A549 (cell line): Measurements from ENCODE around the gene TENM3.

ENCODE experiments used
- CHD2 ChIP-seq: fragments of 150-350 bp; IDR thresholded peaks from 2 replicates; pipeline ENCODE4 v1.6.1; 2014; ENCODE audit warnings: low read length; ENCODE audit not compliant: partially characterized antibody
- CHD4 ChIP-seq: fragments of 200-600 bp; sonication (generic); IDR thresholded peaks from 2 replicates; pipeline ENCODE4 v1.6.1; 2016; ENCODE audit warnings: antibody characterized with exemption, mild to moderate bottlenecking, borderline replicate concordance
- EP300 ChIP-seq, 2 experiments: fragments of >200 bp; sonication (Bioruptor Twin); formaldehyde crosslinking; IDR thresholded peaks; 2 replicates in 1 of 2; 3 replicates in 1 of 2; pipeline ENCODE4 v1.6.1; 2016 to 2017
- ESRRA ChIP-seq: fragments of 150-350 bp; IDR thresholded peaks from 2 replicates; pipeline ENCODE4 v1.6.1; 2014; ENCODE audit warnings: mild to moderate bottlenecking, low read length, borderline replicate concordance
- FOSL2 ChIP-seq, 2 experiments: fragments of 450-650 bp in 1 of 2; fragments of >200 bp in 1 of 2; sonication (Bioruptor Twin) in 1 of 2; formaldehyde crosslinking; IDR thresholded peaks; 2 replicates each; pipeline versions ENCODE4 v1.5.0 to v1.6.1; 2016 to 2020; ENCODE audit warnings: mild to moderate bottlenecking in 1 of 2, moderate library complexity in 1 of 2
- NPAS2 ChIP-seq: fragments of 250-450 bp; sonication (Bioruptor Pico); IDR thresholded peaks from 2 replicates; pipeline ENCODE4 v1.8.0; 2022; ENCODE audit warnings: mild to moderate bottlenecking, moderate library complexity, borderline replicate concordance
- POLR2A ChIP-seq: IDR thresholded peaks from 2 replicates; pipeline ENCODE4 v1.6.1; 2012; ENCODE audit warnings: mild to moderate bottlenecking, low read length
- POLR2AphosphoS2 ChIP-seq: conservative IDR thresholded peaks from 2 replicates; pipeline ENCODE4 v1.6.1; 2012; ENCODE audit warnings: low read length, improper control_type of control experiment, inconsistent platforms
- RAD21 ChIP-seq, 2 experiments: fragments of >200 bp in 1 of 2; sonication (Bioruptor Twin) in 1 of 2; formaldehyde crosslinking in 1 of 2; IDR thresholded peaks in 1 of 2; conservative IDR thresholded peaks in 1 of 2; 2 replicates in 1 of 2; 3 replicates in 1 of 2; pipeline ENCODE4 v1.6.1; 2012 to 2018; ENCODE audit warnings: inconsistent platforms in 1 of 2
- RFX5 ChIP-seq: fragments of 450-650 bp; IDR thresholded peaks from 2 replicates; pipeline ENCODE4 v1.7.1; 2014; ENCODE audit warnings: antibody characterized with exemption, mild to moderate bottlenecking, moderate library complexity
- USF2 ChIP-seq: fragments of 450-650 bp; IDR thresholded peaks from 2 replicates; pipeline ENCODE4 v1.6.1; 2014; ENCODE audit warnings: antibody characterized with exemption
- TF ChIP-seq, protein P1 (sequence below): fragments of >200 bp; sonication (Bioruptor Twin); formaldehyde crosslinking; IDR thresholded peaks from 3 replicates; pipeline ENCODE4 v1.5.1; 2016
- TF ChIP-seq, protein P2 (sequence below): IDR thresholded peaks from 2 replicates; pipeline ENCODE4 v1.6.1; 2012
- TF ChIP-seq, protein P3 (sequence below): fragments of 150-350 bp; IDR thresholded peaks from 2 replicates; pipeline ENCODE4 v1.6.1; 2014; ENCODE audit warnings: low read depth, mild to moderate bottlenecking, low read length

- TF ChIP-seq, protein P1, sequence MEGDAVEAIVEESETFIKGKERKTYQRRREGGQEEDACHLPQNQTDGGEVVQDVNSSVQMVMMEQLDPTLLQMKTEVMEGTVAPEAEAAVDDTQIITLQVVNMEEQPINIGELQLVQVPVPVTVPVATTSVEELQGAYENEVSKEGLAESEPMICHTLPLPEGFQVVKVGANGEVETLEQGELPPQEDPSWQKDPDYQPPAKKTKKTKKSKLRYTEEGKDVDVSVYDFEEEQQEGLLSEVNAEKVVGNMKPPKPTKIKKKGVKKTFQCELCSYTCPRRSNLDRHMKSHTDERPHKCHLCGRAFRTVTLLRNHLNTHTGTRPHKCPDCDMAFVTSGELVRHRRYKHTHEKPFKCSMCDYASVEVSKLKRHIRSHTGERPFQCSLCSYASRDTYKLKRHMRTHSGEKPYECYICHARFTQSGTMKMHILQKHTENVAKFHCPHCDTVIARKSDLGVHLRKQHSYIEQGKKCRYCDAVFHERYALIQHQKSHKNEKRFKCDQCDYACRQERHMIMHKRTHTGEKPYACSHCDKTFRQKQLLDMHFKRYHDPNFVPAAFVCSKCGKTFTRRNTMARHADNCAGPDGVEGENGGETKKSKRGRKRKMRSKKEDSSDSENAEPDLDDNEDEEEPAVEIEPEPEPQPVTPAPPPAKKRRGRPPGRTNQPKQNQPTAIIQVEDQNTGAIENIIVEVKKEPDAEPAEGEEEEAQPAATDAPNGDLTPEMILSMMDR: no peak
- TF ChIP-seq RFX5 (no peak), USF2 (no peak), ESRRA (no peak), POLR2AphosphoS2 (no peak), EP300 (IDR thresholded peaks at IDR 0.05) (no peak), RAD21 (conservative IDR thresholded peaks at IDR 0.05 in 1 of 2, IDR thresholded peaks at IDR 0.05 in 1 of 2) (no peak), POLR2A (no peak), CHD2 (no peak), CHD4 (no peak), NPAS2 (CRISPR knock-in tag) (no peak), FOSL2 (IDR thresholded peaks at IDR 0.05) (no peak), FOSL2 (CRISPR knock-in tag; IDR thresholded peaks at IDR 0.05) (no peak)
- TF ChIP-seq, protein P2, sequence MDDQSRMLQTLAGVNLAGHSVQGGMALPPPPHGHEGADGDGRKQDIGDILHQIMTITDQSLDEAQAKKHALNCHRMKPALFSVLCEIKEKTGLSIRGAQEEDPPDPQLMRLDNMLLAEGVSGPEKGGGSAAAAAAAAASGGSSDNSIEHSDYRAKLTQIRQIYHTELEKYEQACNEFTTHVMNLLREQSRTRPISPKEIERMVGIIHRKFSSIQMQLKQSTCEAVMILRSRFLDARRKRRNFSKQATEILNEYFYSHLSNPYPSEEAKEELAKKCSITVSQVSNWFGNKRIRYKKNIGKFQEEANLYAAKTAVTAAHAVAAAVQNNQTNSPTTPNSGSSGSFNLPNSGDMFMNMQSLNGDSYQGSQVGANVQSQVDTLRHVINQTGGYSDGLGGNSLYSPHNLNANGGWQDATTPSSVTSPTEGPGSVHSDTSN: no peak
- TF ChIP-seq, protein P3, sequence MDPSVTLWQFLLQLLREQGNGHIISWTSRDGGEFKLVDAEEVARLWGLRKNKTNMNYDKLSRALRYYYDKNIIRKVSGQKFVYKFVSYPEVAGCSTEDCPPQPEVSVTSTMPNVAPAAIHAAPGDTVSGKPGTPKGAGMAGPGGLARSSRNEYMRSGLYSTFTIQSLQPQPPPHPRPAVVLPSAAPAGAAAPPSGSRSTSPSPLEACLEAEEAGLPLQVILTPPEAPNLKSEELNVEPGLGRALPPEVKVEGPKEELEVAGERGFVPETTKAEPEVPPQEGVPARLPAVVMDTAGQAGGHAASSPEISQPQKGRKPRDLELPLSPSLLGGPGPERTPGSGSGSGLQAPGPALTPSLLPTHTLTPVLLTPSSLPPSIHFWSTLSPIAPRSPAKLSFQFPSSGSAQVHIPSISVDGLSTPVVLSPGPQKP: no peak
Measured at GRCh38 chr4:182221987-182222386, 21.2 kb upstream of the TENM3 start.
